Posterior cingulate gyrus (tissue), 11 donors: ENCODE data around the gene KLHL12.

ENCODE experiments used
- DNase-seq, 10 donors: peaks; one replicate each; pipeline versions ENCODE4 v3.0.0 to v3.0.0-alpha.2; 2020 to 2021; ENCODE audit warnings: mixed read lengths in 3 of 10
- intact Hi-C: fragments of 100-400 bp; cut with DNase I; formaldehyde crosslinking; loops from one replicate; pipeline ENCODE4 v1.15.1; 2023

KLHL12 gene

DNA sequence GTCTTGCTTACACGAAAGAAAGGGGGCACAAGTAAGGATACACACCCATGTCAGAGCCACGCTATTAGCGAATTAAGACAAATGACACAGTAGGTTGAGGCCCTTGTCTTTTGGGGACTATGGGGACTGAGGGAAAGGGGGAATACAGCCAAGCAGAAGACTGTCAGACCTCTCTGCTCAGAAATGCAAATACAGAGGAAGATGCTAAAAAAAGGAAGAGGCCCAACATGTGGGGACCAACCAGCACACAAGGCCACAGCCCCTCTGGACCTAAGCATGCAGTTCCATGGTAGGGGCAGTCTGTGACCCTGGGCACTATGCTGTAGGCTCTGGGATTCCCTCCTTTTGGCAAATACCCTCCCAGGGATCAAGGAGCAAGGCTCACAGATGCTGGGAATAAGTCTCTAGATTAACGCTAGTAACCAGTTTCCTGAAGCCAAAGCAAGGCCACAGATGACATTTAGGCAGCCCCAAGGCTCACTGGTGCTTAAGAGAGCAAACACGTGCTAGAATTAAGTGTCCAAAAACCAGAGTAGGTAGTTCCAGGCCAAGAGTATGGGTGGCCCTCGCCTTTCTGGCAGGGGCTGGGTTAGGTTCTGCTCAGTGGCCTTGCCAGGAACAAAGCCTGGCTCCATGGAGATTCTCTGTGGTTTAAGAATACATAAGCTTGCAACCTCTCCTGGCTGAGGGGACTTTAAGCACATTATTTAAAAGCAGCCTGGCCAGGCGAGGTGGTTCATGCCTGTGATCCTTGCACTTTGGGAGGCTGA lies 76.3 kb downstream of the KLHL12 start:
- intact Hi-C loops = no loop called here
- DNase-seq = no peak

DNA sequence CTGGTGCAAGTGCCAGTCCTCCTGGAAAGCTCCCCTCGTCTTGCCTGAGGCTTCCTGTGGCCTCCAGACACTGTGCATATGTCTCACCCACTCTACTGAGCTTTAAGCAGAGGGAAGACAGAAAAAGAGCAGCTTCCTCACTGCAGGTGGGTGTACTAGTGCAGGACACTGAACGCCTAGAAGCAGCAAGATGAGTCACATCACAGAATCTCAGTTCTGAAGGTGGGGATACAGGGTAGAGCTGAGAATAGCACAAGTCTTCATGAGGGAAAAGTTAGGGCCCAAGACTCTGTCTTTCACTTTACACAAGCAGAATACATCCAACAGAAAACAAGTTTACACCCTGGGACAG lies 78.9 kb downstream of the KLHL12 start:
- intact Hi-C loops = no loop called here
- DNase-seq = peak in 3 of 10 donors; percentile 13 to 24 (median 21)

- DNase-seq = peak in 1 of 10 donors; percentile 45
- intact Hi-C loops = no loop called here
Measured at GRCh38 chr1:202844935-202845334, 82.1 kb downstream of the KLHL12 start.

GRCh38 chr1:202844259-202844658 lies 82.8 kb downstream of the KLHL12 start:
- no peak for DNase-seq
- intact Hi-C loops = no loop called here

DNA sequence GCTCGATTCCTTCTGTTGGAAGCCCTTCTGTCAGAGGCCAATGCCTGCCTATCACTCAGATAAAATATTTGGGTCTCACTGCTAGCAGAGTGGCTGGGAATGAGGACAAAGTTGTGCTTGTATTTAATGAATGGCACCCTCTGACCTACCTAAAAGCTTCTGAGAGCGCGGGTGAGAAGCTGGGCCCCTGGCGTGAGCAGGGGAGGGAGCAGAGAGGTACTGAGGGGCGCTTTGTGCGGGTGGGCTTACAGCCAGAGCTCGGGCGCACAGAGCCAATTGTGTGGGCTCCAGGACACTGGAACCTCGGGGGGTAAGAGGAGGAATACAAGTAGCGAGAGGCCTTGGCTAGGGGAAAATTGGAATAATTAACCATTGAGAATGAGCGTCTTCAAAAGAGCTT lies 84.0 kb downstream of the KLHL12 start:
- DNase-seq = peak in 3 of 10 donors; percentile 15 to 45 (median 23)
- intact Hi-C loops = no loop called here
